ENCODE measurements around the gene TERC. TPM values are rescaled to one million over a fixed set of nuclear protein-coding genes. Genes with fewer than 3 reads are reported as not detected.

TERC gene
- polyA plus RNA-seq, 1 donor from 2014 or later, result not detected

DNA sequence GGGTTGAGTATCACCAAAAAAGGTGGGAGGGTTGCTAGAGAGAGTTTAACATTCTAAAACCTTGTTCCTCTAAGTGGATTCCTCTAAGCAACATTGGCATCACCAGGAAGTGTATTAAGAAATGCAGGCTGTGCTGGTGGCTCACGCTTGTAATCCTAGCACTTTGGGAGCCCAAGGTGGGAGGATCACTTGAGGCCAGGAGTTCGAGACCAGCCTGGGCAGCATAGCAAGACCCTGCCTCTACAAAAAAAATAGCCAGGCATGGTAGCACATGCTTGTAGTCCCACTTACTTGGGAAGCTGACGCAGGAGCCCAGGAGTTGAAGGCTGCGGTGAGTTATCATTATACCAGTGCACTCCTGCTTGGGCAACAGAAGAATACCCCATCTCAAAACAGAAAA lies 13.0 kb upstream of the TERC start:
- no peak overlapping the region for H3K9ac ChIP-seq (ENCODE audit: low read length)
- no peak overlapping the region for H3K4me2 ChIP-seq (ENCODE audit: low read length)
- H4K20me1 ChIP-seq (ENCODE audit: insufficient read depth), result no peaks in the 10 kb centered on the region
- peaks cover 26% of the 10 kb centered on the region for H3K79me2 ChIP-seq (replicated peaks; ENCODE audit: insufficient read depth, low read length)
- no peaks in the 10 kb centered on the region for H3K9me3 ChIP-seq (ENCODE audit: low read length)
- peaks cover 10% of the 10 kb centered on the region for H3K36me3 ChIP-seq (ENCODE audit: insufficient read depth, low read length)
- TF ChIP-seq RAD21 (conservative IDR thresholded peaks at IDR 0.05), result no peak
- TF ChIP-seq MXI1 (conservative IDR thresholded peaks at IDR 0.05; ENCODE audit: poor library complexity, severe bottlenecking), result no peak
- no peak overlapping the region for H3K27ac ChIP-seq (ENCODE audit: low read length)
- no peaks in the 10 kb centered on the region for H3F3A ChIP-seq (ENCODE audit: insufficient read depth, low read length, poor library complexity, severe bottlenecking)
- no peaks in the 10 kb centered on the region for H3K9me2 ChIP-seq (ENCODE audit: insufficient read depth, low read length)
- H3K27me3 ChIP-seq (ENCODE audit: insufficient read depth, low read depth, low read length), result no peaks in the 10 kb centered on the region
- H2AFZ ChIP-seq (ENCODE audit: low read depth, low read length), result no peak overlapping the region
- H3K4me3 ChIP-seq (ENCODE audit: low read length), result no peak overlapping the region

DNA sequence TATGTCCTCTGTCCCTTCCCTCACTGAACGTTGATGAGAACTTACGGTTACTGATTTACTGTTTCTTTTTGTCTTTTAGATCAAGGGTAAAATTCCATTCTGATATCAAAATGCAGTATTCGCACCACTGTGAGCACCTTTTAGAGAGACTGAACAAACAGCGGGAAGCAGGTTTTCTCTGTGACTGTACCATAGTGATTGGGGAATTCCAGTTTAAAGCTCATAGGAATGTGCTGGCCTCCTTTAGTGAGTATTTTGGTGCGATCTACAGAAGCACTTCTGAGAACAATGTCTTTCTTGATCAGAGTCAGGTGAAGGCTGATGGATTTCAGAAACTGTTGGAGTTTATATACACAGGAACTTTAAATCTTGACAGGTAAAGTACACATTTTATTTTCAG lies 9.3 kb upstream of the TERC start:
- peak overlapping the region; percentile 49 for H3K4me2 ChIP-seq (ENCODE audit: low read length)
- H3K27me3 ChIP-seq (ENCODE audit: insufficient read depth, low read depth, low read length), result peaks cover 5% of the 10 kb centered on the region
- no peaks in the 10 kb centered on the region for H3K9me2 ChIP-seq (ENCODE audit: insufficient read depth, low read length)
- peak overlapping the region; percentile 99 for H3K27ac ChIP-seq (ENCODE audit: low read length)
- H3K79me2 ChIP-seq (replicated peaks; ENCODE audit: insufficient read depth, low read length), result peaks cover 26% of the 10 kb centered on the region
- no peaks in the 10 kb centered on the region for H3F3A ChIP-seq (ENCODE audit: insufficient read depth, low read length, poor library complexity, severe bottlenecking)
- no peak for TF ChIP-seq SMC3 (conservative IDR thresholded peaks at IDR 0.05; ENCODE audit: poor library complexity)
- no peak for TF ChIP-seq POLR2AphosphoS5 (IDR thresholded peaks at IDR 0.05)
- TF ChIP-seq TAF1 (IDR thresholded peaks at IDR 0.05; ENCODE audit: low read depth), result no peak
- TF ChIP-seq EZH2 (IDR thresholded peaks at IDR 0.05; ENCODE audit: borderline replicate concordance, insufficient read depth, low read length, poor library complexity, severe bottlenecking), result no peak
- no peak for TF ChIP-seq EP300 (conservative IDR thresholded peaks at IDR 0.05; ENCODE audit: poor library complexity, severe bottlenecking)
- no peak for TF ChIP-seq RAD21 (conservative IDR thresholded peaks at IDR 0.05)
- TF ChIP-seq CTCF (IDR thresholded peaks at IDR 0.05; ENCODE audit: poor library complexity, severe bottlenecking), result no peak
- no peak for TF ChIP-seq MXI1 (conservative IDR thresholded peaks at IDR 0.05; ENCODE audit: poor library complexity, severe bottlenecking)
- TF ChIP-seq, protein P1, sequence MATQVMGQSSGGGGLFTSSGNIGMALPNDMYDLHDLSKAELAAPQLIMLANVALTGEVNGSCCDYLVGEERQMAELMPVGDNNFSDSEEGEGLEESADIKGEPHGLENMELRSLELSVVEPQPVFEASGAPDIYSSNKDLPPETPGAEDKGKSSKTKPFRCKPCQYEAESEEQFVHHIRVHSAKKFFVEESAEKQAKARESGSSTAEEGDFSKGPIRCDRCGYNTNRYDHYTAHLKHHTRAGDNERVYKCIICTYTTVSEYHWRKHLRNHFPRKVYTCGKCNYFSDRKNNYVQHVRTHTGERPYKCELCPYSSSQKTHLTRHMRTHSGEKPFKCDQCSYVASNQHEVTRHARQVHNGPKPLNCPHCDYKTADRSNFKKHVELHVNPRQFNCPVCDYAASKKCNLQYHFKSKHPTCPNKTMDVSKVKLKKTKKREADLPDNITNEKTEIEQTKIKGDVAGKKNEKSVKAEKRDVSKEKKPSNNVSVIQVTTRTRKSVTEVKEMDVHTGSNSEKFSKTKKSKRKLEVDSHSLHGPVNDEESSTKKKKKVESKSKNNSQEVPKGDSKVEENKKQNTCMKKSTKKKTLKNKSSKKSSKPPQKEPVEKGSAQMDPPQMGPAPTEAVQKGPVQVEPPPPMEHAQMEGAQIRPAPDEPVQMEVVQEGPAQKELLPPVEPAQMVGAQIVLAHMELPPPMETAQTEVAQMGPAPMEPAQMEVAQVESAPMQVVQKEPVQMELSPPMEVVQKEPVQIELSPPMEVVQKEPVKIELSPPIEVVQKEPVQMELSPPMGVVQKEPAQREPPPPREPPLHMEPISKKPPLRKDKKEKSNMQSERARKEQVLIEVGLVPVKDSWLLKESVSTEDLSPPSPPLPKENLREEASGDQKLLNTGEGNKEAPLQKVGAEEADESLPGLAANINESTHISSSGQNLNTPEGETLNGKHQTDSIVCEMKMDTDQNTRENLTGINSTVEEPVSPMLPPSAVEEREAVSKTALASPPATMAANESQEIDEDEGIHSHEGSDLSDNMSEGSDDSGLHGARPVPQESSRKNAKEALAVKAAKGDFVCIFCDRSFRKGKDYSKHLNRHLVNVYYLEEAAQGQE (IDR thresholded peaks at IDR 0.05; ENCODE audit: borderline replicate concordance), result no peak
- H3K36me3 ChIP-seq (ENCODE audit: insufficient read depth, low read length), result peaks cover 4% of the 10 kb centered on the region
- H4K20me1 ChIP-seq (ENCODE audit: insufficient read depth), result no peaks in the 10 kb centered on the region
- H3K4me3 ChIP-seq (ENCODE audit: low read length), result peak overlapping the region; percentile 93
- peak overlapping the region; percentile 99 for H3K9ac ChIP-seq (ENCODE audit: low read length)
- H3K9me3 ChIP-seq (ENCODE audit: low read length), result no peaks in the 10 kb centered on the region
- H2AFZ ChIP-seq (ENCODE audit: low read depth, low read length), result no peak overlapping the region
